Right cardiac atrium (tissue), 5 donors: ENCODE data around the gene HLA-B. TPM values are rescaled to one million over a fixed set of nuclear protein-coding genes. Genes with fewer than 3 reads are reported as not detected.

Experiments used
- ATAC-seq, 2 donors: fragments of 200-7000 bp; cut with Tn5 transposase; one replicate each; pipeline versions ENCODE4 v1.8.0 to v1.9.1; 2020; ENCODE audit warnings: moderate library complexity in 2 of 2, mild to moderate bottlenecking in 1 of 2
- DNase-seq, 3 donors: peaks; one replicate each; pipeline ENCODE4 v3.0.0-alpha.2; 2020
- H3K27ac ChIP-seq: one replicate; pipeline ENCODE4 v1.5.1; 2013; ENCODE audit warnings: mild to moderate bottlenecking, low read length, control low read depth, moderate library complexity
- H3K27me3 ChIP-seq: one replicate; pipeline ENCODE4 v1.6.1; 2013; ENCODE audit not compliant: control insufficient read depth, insufficient read depth
- H3K4me1 ChIP-seq: one replicate; pipeline ENCODE4 v1.6.1; 2013; ENCODE audit warnings: low read length; ENCODE audit not compliant: control insufficient read depth, insufficient read depth
- H3K4me3 ChIP-seq: one replicate; pipeline ENCODE4 v1.5.1; 2013; ENCODE audit warnings: low read length, control low read depth
- H3K9me3 ChIP-seq: one replicate; pipeline ENCODE4 v1.6.1; 2013; ENCODE audit warnings: low read length; ENCODE audit not compliant: control insufficient read depth
- WGBS: extraction: QIAGEN DNeasy Blood & Tissue Kit; methylation state at CpG from one replicate; pipeline ENCODE4 v1.1.7; 2013; 5-methylcytosine and 5-hydroxymethylcytosine counted together
- intact Hi-C, 4 donors: fragments of 100-400 bp; cut with DNase I; formaldehyde crosslinking; loops; one replicate each; pipeline versions ENCODE4 v1.11.0 to v1.14.0; 2022 to 2023
- polyA plus RNA-seq: library from polyadenylated mRNA; stranded (reverse); fragments of 200-250 nt; gene quantifications from one replicate; pipeline ENCODE4 v1.2.3, GENCODE V29; 2013
- total RNA-seq, 4 donors: library from RNA; stranded (reverse); fragmentation: NEBNext Ultra II Directional; extraction: Animal tissue kit (Norgen Biotek cat#: 25700); gene quantifications; one replicate each; pipeline ENCODE4 v1.2.1, GENCODE V29; 2021
- donor health status: healthy with polysubstance abuse.
- donor health status: DM: no; HTN: yes; CAD: no.
- donor health status: DM: no; HTN: no; CAD: no.
- donor health status: DM: no; HTN: yes; CAD: no; lungs with severe emphysema.
- donor health status: DM: yes; HTN: yes; CAD: no.

Gene HLA-B
- total and polyA plus RNA-seq, 5 donors: 283 to 475 (median 411) TPM

GRCh38 chr6:31332637-31333602 lies 24.1 kb downstream of the HLA-B start:
- no peak for ATAC-seq
- intact Hi-C loops: no loop called here
- no peak overlapping the region for H3K27ac ChIP-seq
- 50% methylated on average over 4 of the region's 4 CpGs for WGBS
- H3K9me3 ChIP-seq: peaks cover 5% of the 10 kb centered on the region
- no peak for DNase-seq
- no peaks in the 10 kb centered on the region for H3K4me1 ChIP-seq
- H3K4me3 ChIP-seq: no peak overlapping the region
- H3K27me3 ChIP-seq: no peaks in the 10 kb centered on the region

GRCh38 chr6:31328355-31328960 lies 28.5 kb downstream of the HLA-B start:
- Histone ChIP-seq H3K27me3 (no peaks in the 10 kb centered on the region), H3K27ac (no peak overlapping the region), H3K9me3 (no peaks in the 10 kb centered on the region), H3K4me3 (no peak overlapping the region), H3K4me1 (no peaks in the 10 kb centered on the region)
- DNase-seq (no peak), ATAC-seq (no peak)
- intact Hi-C loops: no loop called here
- WGBS: 86% methylated on average over 7 of the region's 7 CpGs

- no peaks in the 10 kb centered on the region for H3K4me1 ChIP-seq
- H3K4me3 ChIP-seq: no peak overlapping the region
- intact Hi-C loops: no loop called here
- ATAC-seq (no peak), DNase-seq (no peak)
- H3K27me3 ChIP-seq: no peaks in the 10 kb centered on the region
- H3K27ac ChIP-seq: no peak overlapping the region
- H3K9me3 ChIP-seq: no peaks in the 10 kb centered on the region
Measured at GRCh38 chr6:31321820-31322219, 35.2 kb downstream of the HLA-B start.

GRCh38 chr6:31321005-31321707 lies 35.8 kb downstream of the HLA-B start:
- Histone ChIP-seq H3K4me1 (no peaks in the 10 kb centered on the region), H3K27me3 (no peaks in the 10 kb centered on the region), H3K9me3 (no peaks in the 10 kb centered on the region), H3K4me3 (no peak overlapping the region), H3K27ac (no peak overlapping the region)
- intact Hi-C loops: no loop called here
- 37% methylated on average over 1 of the region's 1 CpG for WGBS
- DNase-seq (no peak), ATAC-seq (no peak)

GRCh38 chr6:31317036-31317435 lies 39.9 kb downstream of the HLA-B start:
- no peaks in the 10 kb centered on the region for H3K4me1 ChIP-seq
- 66% methylated on average over 2 of the region's 2 CpGs for WGBS
- ATAC-seq (no peak), DNase-seq (no peak)
- intact Hi-C loops: no loop called here
- H3K4me3 ChIP-seq: no peak overlapping the region
- H3K27me3 ChIP-seq: no peaks in the 10 kb centered on the region
- H3K9me3 ChIP-seq: no peaks in the 10 kb centered on the region
- no peak overlapping the region for H3K27ac ChIP-seq

GRCh38 chr6:31309641-31310040 lies 47.3 kb downstream of the HLA-B start:
- no peak for DNase-seq
- WGBS: 84% methylated on average over 2 of the region's 2 CpGs
- no peaks in the 10 kb centered on the region for H3K4me1 ChIP-seq
- ATAC-seq: no peak
- no peak overlapping the region for H3K4me3 ChIP-seq
- intact Hi-C loops: no loop called here
- no peaks in the 10 kb centered on the region for H3K27me3 ChIP-seq
- H3K9me3 ChIP-seq: no peaks in the 10 kb centered on the region
- no peak overlapping the region for H3K27ac ChIP-seq

GRCh38 chr6:31308845-31309175 lies 48.2 kb downstream of the HLA-B start:
- H3K27ac ChIP-seq: no peak overlapping the region
- intact Hi-C loops: no loop called here
- H3K9me3 ChIP-seq: no peaks in the 10 kb centered on the region
- WGBS: 16% methylated on average over 11 of the region's 11 CpGs
- no peak for ATAC-seq
- H3K27me3 ChIP-seq: no peaks in the 10 kb centered on the region
- peak in 1 of 3 donors; percentile 13 for DNase-seq
- H3K4me3 ChIP-seq: no peak overlapping the region
- H3K4me1 ChIP-seq: no peaks in the 10 kb centered on the region

- 4% methylated on average over 48 of the region's 57 CpGs for WGBS
- H3K27me3 ChIP-seq: no peaks in the 10 kb centered on the region
- no peaks in the 10 kb centered on the region for H3K4me1 ChIP-seq
- ATAC-seq (peak; percentile 61 to 73), DNase-seq (peak; percentile 18 to 67 (median 62))
- H3K9me3 ChIP-seq: no peaks in the 10 kb centered on the region
- H3K4me3 ChIP-seq: no peak overlapping the region
- intact Hi-C loops: no loop called here
- H3K27ac ChIP-seq: no peak overlapping the region
Measured at GRCh38 chr6:31308050-31308844, 48.7 kb downstream of the HLA-B start.

GRCh38 chr6:31307669-31308049 lies 49.3 kb downstream of the HLA-B start:
- intact Hi-C loops: no loop called here
- Histone ChIP-seq H3K9me3 (no peaks in the 10 kb centered on the region), H3K27ac (no peak overlapping the region), H3K4me3 (no peak overlapping the region), H3K27me3 (no peaks in the 10 kb centered on the region), H3K4me1 (no peaks in the 10 kb centered on the region)
- DNase-seq (no peak), ATAC-seq (no peak)
- WGBS: 70% methylated on average over 14 of the region's 14 CpGs

GRCh38 chr6:31305703-31306219 lies 51.2 kb downstream of the HLA-B start:
- Histone ChIP-seq H3K4me1 (no peaks in the 10 kb centered on the region), H3K4me3 (no peak overlapping the region), H3K27me3 (no peaks in the 10 kb centered on the region), H3K27ac (no peak overlapping the region), H3K9me3 (no peaks in the 10 kb centered on the region)
- intact Hi-C loops: no loop called here
- WGBS: 58% methylated on average over 4 of the region's 4 CpGs
- ATAC-seq: no peak
- no peak for DNase-seq
